Measurements from ENCODE around the gene ATG9B.
A peak's percentile ranks its signal among the peaks of the same experiment; 100 is the strongest.

ATG9B gene

GRCh38 chr7:151035026-151035717, 10.9 kb upstream of the ATG9B start:
- no peak for TF ChIP-seq CTCF (IDR thresholded peaks at IDR 0.05; ENCODE audit: low read depth, low read length)
- no peak overlapping the region for H3K4me3 ChIP-seq (replicated peaks in 1 of 2; ENCODE audit: low read depth in 2 of 2, low read length in 2 of 2)
- DNase-seq (ENCODE audit: low read depth in 2 of 2): no peak

GRCh38 chr7:151034312-151035025, 10.2 kb upstream of the ATG9B start:
- DNase-seq (ENCODE audit: low read depth in 2 of 2): no peak
- H3K4me3 ChIP-seq (replicated peaks in 1 of 2; ENCODE audit: low read depth in 2 of 2, low read length in 2 of 2): no peak overlapping the region
- TF ChIP-seq CTCF (IDR thresholded peaks at IDR 0.05; ENCODE audit: low read depth, low read length): no peak

GRCh38 chr7:151033864-151034249, 9.6 kb upstream of the ATG9B start:
- no peak for TF ChIP-seq CTCF (IDR thresholded peaks at IDR 0.05; ENCODE audit: low read depth, low read length)
- no peak for DNase-seq (ENCODE audit: low read depth in 2 of 2)
- no peak overlapping the region for H3K4me3 ChIP-seq (replicated peaks in 1 of 2; ENCODE audit: low read depth in 2 of 2, low read length in 2 of 2)

GRCh38 chr7:151032936-151033863, 8.9 kb upstream of the ATG9B start:
- DNase-seq (ENCODE audit: low read depth in 2 of 2): no peak
- H3K4me3 ChIP-seq (replicated peaks in 1 of 2; ENCODE audit: low read depth in 2 of 2, low read length in 2 of 2): no peak overlapping the region
- TF ChIP-seq CTCF (IDR thresholded peaks at IDR 0.05; ENCODE audit: low read depth, low read length): no peak

- no peak overlapping the region for H3K4me3 ChIP-seq (replicated peaks in 1 of 2; ENCODE audit: low read depth in 2 of 2, low read length in 2 of 2)
- no peak for DNase-seq (ENCODE audit: low read depth in 2 of 2)
- no peak for TF ChIP-seq CTCF (IDR thresholded peaks at IDR 0.05; ENCODE audit: low read depth, low read length)
Observed at GRCh38 chr7:151031011-151031410, 6.7 kb upstream of the ATG9B start.

GRCh38 chr7:151028948-151029501, 4.7 kb upstream of the ATG9B start:
- no peak for TF ChIP-seq CTCF (IDR thresholded peaks at IDR 0.05; ENCODE audit: low read depth, low read length)
- DNase-seq (ENCODE audit: low read depth in 2 of 2): no peak

More at GRCh38 chr7:151028948-151029501, 4.7 kb upstream of the ATG9B start:
- H3K4me3 ChIP-seq (replicated peaks in 1 of 2; ENCODE audit: low read depth in 2 of 2, low read length in 2 of 2): peak overlapping the region; percentile 69 to 92
